GM20431 (cell line): ENCODE data around the gene SPG7.

Experiments used
- in situ Hi-C: fragments of 300-500 bp; cut with MseI, MboI; formaldehyde crosslinking; loops from one replicate; pipeline ENCODE4 v1.15.0; 2020; ENCODE audit warnings: low sequenced_read_pairs; ENCODE audit not compliant: unreplicated experiment

The SPG7 gene

GRCh38 chr16:89484923-89485679, 23.1 kb upstream of the SPG7 start:
- in situ Hi-C loops = no loop called here

GRCh38 chr16:89485701-89486246, 22.4 kb upstream of the SPG7 start:
- in situ Hi-C loops = no loop called here

GRCh38 chr16:89489040-89489897, 18.9 kb upstream of the SPG7 start:
- in situ Hi-C loops = no loop called here

- in situ Hi-C loops = no loop called here
Measured at GRCh38 chr16:89489898-89490438, 18.2 kb upstream of the SPG7 start.

DNA sequence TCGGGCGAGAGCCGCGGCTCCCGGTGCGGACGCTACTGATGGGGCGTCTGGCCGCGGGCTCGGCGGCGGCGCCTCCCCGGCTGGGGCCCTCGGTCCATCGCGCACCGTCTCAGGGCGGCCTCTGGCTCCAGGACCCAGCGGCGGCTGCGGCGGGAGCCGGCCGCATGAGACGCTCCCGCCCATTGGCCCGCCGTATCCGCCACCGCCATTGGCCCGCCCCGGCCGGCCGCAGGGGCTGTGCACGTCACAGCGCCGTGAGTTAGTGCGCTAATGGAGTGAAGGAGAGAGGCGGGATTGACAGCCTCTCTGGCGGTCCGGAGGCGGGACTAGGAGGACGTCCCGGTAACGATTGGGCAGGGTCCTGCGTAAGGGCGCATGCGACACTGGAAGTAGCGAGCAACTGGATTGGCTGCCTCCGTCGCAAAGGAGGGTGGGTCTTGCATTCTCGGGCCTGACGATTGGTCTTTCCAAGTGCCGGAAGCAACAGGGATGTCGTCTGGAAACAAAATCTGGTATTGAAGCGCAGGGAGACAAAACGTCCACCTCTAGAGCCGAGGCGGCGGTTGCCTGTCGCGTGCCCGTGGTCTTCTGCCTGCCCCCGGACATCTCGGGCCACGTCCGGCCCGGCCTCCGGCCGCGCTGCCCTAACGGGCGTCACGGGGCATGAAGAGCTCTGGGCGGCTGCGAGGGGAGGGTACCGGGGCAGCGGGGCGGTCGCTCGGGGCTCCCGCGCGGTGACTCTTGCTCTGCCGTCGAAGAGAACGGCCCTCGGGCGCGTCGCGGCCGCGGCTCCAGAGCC, 17.6 kb upstream of the SPG7 start, which contains the start of gene ANKRD11:
Gene ANKRD11 (minus strand): TSS at position 123 of the 799 bp plus-strand sequence. CDS start 173,542 bp downstream, outside the sequence.
- in situ Hi-C loops = no loop called here

GRCh38 chr16:89491238-89491869, 16.8 kb upstream of the SPG7 start:
- in situ Hi-C loops = no loop called here

DNA sequence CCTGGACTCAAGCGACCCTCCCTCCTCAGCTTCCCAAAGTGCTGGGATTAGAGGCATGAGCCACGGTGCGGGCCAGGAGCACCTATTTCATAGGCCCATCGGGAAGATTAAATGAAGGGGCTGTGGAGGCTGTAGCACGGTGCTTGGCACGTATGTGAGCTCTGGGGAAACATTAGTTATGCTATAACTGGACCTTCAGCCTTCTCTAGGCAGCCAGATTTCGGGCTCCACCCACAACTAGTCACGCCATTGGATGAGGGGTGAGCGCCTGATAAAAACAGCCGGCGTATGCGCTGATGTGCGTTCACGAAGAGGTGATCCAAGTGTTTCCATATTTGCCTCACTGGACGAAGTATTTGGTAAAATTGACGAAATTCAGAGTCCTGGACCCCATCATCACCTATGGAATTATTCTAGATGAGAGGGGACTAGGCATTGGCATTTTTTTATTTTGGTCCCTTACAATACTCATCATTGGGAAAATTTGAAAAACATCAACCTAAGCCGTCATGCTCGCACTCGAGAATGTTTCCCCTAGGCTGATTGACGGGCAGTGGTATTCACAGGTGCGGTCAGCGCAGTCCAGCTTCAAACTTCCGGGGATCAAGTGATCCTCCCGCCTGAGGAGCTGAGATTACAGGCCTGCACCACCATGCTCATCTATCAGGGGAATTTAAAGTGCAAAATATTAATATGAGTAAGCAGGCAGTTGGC, 16.1 kb upstream of the SPG7 start:
- in situ Hi-C loops = no loop called here

DNA sequence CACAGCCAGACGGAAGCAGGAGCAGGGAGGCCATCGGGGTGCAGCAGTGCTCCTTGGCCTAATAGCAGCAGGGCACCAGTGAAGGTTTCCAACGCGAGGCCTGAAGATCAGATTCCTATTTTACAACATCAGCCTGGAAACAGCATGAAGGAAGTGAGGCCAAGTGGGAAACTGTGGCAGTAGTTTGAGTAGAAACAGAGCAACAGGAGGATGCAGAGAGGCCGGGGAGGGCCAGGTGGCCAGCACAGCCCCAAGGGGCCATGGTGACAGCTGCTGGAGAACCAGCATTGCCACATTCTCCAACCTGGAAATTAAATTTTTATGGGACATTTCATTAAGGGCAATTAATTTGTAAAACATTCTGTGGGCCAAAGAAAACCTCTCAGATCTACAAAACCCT, 14.4 kb upstream of the SPG7 start:
- in situ Hi-C loops = no loop called here

- in situ Hi-C loops = no loop called here
Measured at GRCh38 chr16:89495121-89495520, 13.1 kb upstream of the SPG7 start.

DNA sequence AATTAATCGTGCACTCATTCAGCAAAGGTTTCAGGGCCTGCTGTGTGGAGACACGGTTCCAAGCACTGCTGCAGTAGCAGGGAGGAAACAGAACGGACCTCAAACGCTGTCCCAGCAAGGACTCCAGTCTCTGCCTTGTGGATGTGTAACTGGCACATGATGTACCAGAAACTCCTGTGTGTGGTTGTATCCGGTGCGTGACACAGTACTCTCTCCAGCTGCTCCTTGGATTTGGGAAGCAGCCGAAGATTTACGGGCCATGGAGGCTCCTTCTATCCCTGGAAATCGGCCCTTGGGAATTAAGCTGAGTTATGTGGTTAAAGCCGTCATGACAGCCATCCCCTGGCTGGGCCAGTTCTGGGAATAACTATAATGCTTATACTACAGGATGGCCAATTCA, 9.4 kb upstream of the SPG7 start:
- in situ Hi-C loops = no loop called here

- in situ Hi-C loops = no loop called here
Measured at GRCh38 chr16:89499767-89500166, 8.4 kb upstream of the SPG7 start.

DNA sequence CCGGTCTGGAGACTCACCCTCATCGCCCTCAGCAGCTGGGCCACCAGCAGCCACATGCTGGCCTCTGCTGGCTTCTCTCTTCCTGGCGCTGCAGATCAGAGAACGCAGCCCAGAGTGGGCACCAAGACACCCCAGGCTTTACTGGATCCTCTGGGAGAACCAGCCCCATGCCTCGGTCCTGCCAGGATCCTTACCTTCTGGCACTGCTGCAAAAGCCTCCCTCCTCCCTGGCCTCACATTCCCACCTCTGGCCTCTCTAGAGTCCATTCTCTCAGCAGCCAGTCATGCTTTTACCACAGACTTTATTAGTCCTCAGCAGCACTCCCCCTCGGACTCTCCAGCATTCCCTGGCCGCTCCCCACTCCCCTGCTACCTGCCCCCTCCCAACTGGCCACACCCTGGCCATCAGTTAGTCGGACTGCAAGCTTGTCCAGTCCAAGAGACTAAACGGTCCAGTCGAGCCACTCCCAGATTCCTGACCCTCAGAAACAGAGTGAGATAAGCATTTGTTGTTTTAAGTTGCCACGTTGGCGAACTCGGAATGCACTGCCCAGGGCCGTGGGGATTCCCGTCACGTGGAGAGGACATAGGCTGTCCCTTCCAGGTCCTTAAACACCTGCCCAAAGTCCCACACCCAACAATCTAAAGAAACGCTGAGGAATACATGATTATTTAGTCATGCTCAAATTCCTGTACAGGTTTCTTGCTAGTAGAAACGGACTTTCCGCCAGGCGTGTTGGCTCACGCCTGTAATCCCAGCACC, 5.9 kb upstream of the SPG7 start:
- in situ Hi-C loops = no loop called here

GRCh38 chr16:89504091-89504490, 4.1 kb upstream of the SPG7 start:
- in situ Hi-C loops = no loop called here

DNA sequence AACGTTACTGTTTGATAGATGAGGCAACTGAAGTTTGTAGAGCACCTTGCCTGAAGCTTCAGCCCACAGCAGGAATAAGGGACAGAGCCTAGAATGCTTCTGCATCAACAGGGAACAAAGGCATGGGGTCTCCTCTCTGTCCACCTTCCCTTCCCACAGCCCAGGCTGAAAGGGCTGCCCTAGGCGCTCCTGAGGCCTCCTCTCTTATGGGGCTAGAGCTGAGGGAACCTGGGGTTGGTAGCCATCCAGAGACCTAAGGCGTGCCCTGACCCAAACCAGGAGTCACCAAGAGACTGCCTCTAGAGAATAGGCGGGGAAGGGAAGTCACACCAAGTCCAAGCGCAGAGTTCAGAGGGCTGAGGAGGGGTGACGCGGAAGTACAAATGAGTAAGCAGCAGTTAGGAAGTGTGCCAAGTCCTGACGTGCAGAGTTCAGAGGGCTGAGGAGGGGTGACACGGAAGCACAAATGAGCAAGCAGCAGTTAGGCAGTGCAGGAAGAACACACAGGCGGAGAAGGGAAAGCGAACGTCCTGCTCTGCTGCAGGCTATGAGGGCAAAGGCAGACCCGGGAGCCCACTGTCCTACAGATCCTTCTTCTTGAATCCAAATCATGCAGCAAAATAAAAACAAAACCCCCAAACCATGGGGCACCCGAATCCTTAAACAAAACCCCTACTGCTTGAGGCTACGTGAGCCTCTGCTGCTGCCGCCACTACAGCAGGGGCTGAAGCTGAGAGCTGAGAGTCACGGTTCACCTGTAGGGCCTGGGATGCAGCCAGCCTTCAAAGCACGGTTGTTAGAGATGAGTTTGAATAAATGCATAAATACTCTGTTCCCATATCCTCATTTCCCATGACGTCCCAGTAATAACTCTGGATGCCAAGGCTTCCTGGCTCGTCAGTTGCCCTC, 2.7 kb upstream of the SPG7 start:
- in situ Hi-C loops = no loop called here

GRCh38 chr16:89506113-89506504, 2.1 kb upstream of the SPG7 start:
- in situ Hi-C loops = no loop called here

GRCh38 chr16:89506791-89507191, 1.4 kb upstream of the SPG7 start:
- in situ Hi-C loops = no loop called here

GRCh38 chr16:89507214-89507833, 879 bp upstream of the SPG7 start:
- in situ Hi-C loops = no loop called here
